ENCODE measurements around the gene IQCF2. TPM values are rescaled to one million over a fixed set of nuclear protein-coding genes. Genes with fewer than 3 reads are reported as not detected.

IQCF2 gene
- polyA plus RNA-seq, 3 donors, result not detected

- Histone ChIP-seq H3K4me1 (ENCODE audit: control insufficient read depth in 1 of 2, insufficient read depth in 2 of 2, low read length in 2 of 2) (no peaks in the 10 kb centered on the region), H3K36me3 (replicated peaks in 1 of 2; ENCODE audit: control insufficient read depth in 1 of 2, insufficient read depth in 2 of 2, low read length in 2 of 2) (no peaks in the 10 kb centered on the region), H3K4me3 (replicated peaks in 1 of 3; ENCODE audit: low read depth in 2 of 3, low read length in 3 of 3) (no peak overlapping the region), H2AFZ (ENCODE audit: insufficient read depth, low read depth, low read length, poor library complexity, severe bottlenecking) (no peak overlapping the region), H3K27me3 (ENCODE audit: control insufficient read depth in 2 of 2, insufficient read depth in 2 of 2, low read length in 2 of 2) (peaks cover 6 to 7% of the 10 kb centered on the region in 2 donors), H4K20me1 (ENCODE audit: insufficient read depth, low read length) (no peaks in the 10 kb centered on the region), H3K9ac (ENCODE audit: insufficient read depth, low read length, poor library complexity, severe bottlenecking) (no peak overlapping the region), H3K9me3 (replicated peaks in 1 of 2; ENCODE audit: control insufficient read depth in 1 of 2, insufficient read depth in 1 of 2, low read length in 2 of 2) (no peaks in the 10 kb centered on the region), H3K79me2 (ENCODE audit: insufficient read depth, low read length) (no peaks in the 10 kb centered on the region), H3K27ac (ENCODE audit: low read depth in 1 of 2, low read length in 2 of 2) (no peak overlapping the region), H3K4me2 (replicated peaks; ENCODE audit: extremely low read depth, low read length, poor library complexity, severe bottlenecking) (no peak overlapping the region)
- Mint-ChIP-seq H3K36me3 (no peaks in the 10 kb centered on the region), H3K4me1 (no peaks in the 10 kb centered on the region), H3K9me3 (peaks cover 0 to 3% (median 0%) of the 10 kb centered on the region in 7 donors), H3K27me3 (ENCODE audit: low read depth in 3 of 3) (peaks cover 11 to 22% (median 17%) of the 10 kb centered on the region in 3 donors), H3K27ac (no peak overlapping the region), H3K4me3 (no peak overlapping the region)
- no peak for TF ChIP-seq CTCF (IDR thresholded peaks at IDR 0.05)
- no peak for DNase-seq
- intact Hi-C loops (cut with micrococcal nuclease), result no loop called here
Measured at GRCh38 chr3:51886447-51886846, 25.0 kb downstream of the IQCF2 start.

- H3K27me3 ChIP-seq (ENCODE audit: control insufficient read depth in 2 of 2, insufficient read depth in 2 of 2, low read length in 2 of 2), result peaks cover 3 to 6% of the 10 kb centered on the region in 2 donors
- Mint-ChIP-seq H3K36me3 (no peaks in the 10 kb centered on the region), H3K9me3 (peaks cover 0 to 3% (median 0%) of the 10 kb centered on the region in 7 donors), H3K4me3 (no peak overlapping the region), H3K27ac (no peak overlapping the region), H3K27me3 (ENCODE audit: low read depth in 3 of 3) (peaks cover 14 to 29% (median 19%) of the 10 kb centered on the region in 3 donors), H3K4me1 (no peaks in the 10 kb centered on the region)
- H3K79me2 ChIP-seq (ENCODE audit: insufficient read depth, low read length), result no peaks in the 10 kb centered on the region
- intact Hi-C loops (cut with micrococcal nuclease), result no loop called here
- H4K20me1 ChIP-seq (ENCODE audit: insufficient read depth, low read length), result no peaks in the 10 kb centered on the region
- no peak for TF ChIP-seq CTCF (IDR thresholded peaks at IDR 0.05)
- no peak overlapping the region for H3K27ac ChIP-seq (ENCODE audit: low read depth in 1 of 2, low read length in 2 of 2)
- DNase-seq, result no peak
- no peak overlapping the region for H3K9ac ChIP-seq (ENCODE audit: insufficient read depth, low read length, poor library complexity, severe bottlenecking)
- no peak overlapping the region for H3K4me2 ChIP-seq (replicated peaks; ENCODE audit: extremely low read depth, low read length, poor library complexity, severe bottlenecking)
- H3K9me3 ChIP-seq (replicated peaks in 1 of 2; ENCODE audit: control insufficient read depth in 1 of 2, insufficient read depth in 1 of 2, low read length in 2 of 2), result no peaks in the 10 kb centered on the region
- H3K36me3 ChIP-seq (replicated peaks in 1 of 2; ENCODE audit: control insufficient read depth in 1 of 2, insufficient read depth in 2 of 2, low read length in 2 of 2), result no peaks in the 10 kb centered on the region
- H3K4me3 ChIP-seq (replicated peaks in 1 of 3; ENCODE audit: low read depth in 2 of 3, low read length in 3 of 3), result no peak overlapping the region
- H3K4me1 ChIP-seq (ENCODE audit: control insufficient read depth in 1 of 2, insufficient read depth in 2 of 2, low read length in 2 of 2), result no peaks in the 10 kb centered on the region
- H2AFZ ChIP-seq (ENCODE audit: insufficient read depth, low read depth, low read length, poor library complexity, severe bottlenecking), result no peak overlapping the region
- WGBS (ENCODE audit: insufficient coverage), result no CpG with 5 or more reads among the region's 2 CpGs
Measured at GRCh38 chr3:51887620-51888019, 26.2 kb downstream of the IQCF2 start.

All from CD14-positive monocyte (primary cell).